ENCODE results near the gene ERP27.

Gene ERP27

DNA sequence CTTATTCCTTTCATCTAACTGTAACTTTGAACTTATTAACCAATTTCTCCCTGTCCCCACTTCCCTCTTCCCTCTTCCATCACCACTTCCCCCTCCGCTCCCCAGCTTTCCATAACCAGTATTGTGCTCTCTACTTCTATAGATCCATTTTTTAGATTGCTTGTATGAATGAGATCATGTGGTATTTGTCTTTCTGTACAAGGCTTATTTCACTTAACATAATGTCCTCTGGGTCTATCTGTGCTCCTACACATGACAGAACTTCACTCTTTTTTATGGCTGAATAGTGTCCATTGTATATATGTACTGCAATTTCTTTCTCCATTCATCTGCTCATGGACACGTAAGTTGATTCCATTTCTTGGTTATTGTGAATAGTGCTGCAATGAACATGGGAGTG, 14.4 kb downstream of the ERP27 start:
- no peak overlapping the region for H3K4me3 ChIP-seq (ENCODE audit: low read depth, low read length)
- no peak overlapping the region for H3K27ac ChIP-seq (ENCODE audit: extremely low read depth, low read depth, low read length)
- no peaks in the 10 kb centered on the region for H3K36me3 ChIP-seq (ENCODE audit: control insufficient read depth in 2 of 2, insufficient read depth in 1 of 2, low read length in 2 of 2)
- H3K9me3 ChIP-seq (ENCODE audit: control insufficient read depth, insufficient read depth, low read depth, low read length), result no peaks in the 10 kb centered on the region
- no peaks in the 10 kb centered on the region for H3K4me1 ChIP-seq (ENCODE audit: control insufficient read depth, insufficient read depth, low read length)
- no peak for TF ChIP-seq ZNF596 (tag by site-specific recombination; IDR thresholded peaks at IDR 0.05)
- TF ChIP-seq ZNF777 (tag by site-specific recombination; IDR thresholded peaks at IDR 0.05; ENCODE audit: borderline replicate concordance), result no peak
- TF ChIP-seq, protein P1, sequence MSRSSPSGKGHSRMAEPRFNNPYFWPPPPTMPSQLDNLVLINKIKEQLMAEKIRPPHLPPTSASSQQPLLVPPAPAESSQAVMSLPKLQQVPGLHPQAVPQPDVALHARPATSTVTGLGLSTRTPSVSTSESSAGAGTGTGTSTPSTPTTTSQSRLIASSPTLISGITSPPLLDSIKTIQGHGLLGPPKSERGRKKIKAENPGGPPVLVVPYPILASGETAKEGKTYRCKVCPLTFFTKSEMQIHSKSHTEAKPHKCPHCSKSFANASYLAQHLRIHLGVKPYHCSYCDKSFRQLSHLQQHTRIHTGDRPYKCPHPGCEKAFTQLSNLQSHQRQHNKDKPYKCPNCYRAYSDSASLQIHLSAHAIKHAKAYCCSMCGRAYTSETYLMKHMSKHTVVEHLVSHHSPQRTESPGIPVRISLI (tag by site-specific recombination; IDR thresholded peaks at IDR 0.05), result no peak
- TF ChIP-seq, protein P2, sequence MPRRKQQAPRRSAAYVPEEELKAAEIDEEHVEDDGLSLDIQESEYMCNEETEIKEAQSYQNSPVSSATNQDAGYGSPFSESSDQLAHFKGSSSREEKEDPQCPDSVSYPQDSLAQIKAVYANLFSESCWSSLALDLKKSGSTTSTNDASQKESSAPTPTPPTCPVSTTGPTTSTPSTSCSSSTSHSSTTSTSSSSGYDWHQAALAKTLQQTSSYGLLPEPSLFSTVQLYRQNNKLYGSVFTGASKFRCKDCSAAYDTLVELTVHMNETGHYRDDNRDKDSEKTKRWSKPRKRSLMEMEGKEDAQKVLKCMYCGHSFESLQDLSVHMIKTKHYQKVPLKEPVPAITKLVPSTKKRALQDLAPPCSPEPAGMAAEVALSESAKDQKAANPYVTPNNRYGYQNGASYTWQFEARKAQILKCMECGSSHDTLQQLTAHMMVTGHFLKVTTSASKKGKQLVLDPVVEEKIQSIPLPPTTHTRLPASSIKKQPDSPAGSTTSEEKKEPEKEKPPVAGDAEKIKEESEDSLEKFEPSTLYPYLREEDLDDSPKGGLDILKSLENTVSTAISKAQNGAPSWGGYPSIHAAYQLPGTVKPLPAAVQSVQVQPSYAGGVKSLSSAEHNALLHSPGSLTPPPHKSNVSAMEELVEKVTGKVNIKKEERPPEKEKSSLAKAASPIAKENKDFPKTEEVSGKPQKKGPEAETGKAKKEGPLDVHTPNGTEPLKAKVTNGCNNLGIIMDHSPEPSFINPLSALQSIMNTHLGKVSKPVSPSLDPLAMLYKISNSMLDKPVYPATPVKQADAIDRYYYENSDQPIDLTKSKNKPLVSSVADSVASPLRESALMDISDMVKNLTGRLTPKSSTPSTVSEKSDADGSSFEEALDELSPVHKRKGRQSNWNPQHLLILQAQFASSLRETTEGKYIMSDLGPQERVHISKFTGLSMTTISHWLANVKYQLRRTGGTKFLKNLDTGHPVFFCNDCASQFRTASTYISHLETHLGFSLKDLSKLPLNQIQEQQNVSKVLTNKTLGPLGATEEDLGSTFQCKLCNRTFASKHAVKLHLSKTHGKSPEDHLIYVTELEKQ (tag by site-specific recombination; IDR thresholded peaks at IDR 0.05; ENCODE audit: borderline replicate concordance), result no peak
- no peak for TF ChIP-seq ZNF473 (tag by site-specific recombination; IDR thresholded peaks at IDR 0.05)
- TF ChIP-seq SP2 (tag by site-specific recombination; IDR thresholded peaks at IDR 0.05), result no peak
- TF ChIP-seq ZNF629 (tag by site-specific recombination; IDR thresholded peaks at IDR 0.05), result no peak
- TF ChIP-seq, protein P3, sequence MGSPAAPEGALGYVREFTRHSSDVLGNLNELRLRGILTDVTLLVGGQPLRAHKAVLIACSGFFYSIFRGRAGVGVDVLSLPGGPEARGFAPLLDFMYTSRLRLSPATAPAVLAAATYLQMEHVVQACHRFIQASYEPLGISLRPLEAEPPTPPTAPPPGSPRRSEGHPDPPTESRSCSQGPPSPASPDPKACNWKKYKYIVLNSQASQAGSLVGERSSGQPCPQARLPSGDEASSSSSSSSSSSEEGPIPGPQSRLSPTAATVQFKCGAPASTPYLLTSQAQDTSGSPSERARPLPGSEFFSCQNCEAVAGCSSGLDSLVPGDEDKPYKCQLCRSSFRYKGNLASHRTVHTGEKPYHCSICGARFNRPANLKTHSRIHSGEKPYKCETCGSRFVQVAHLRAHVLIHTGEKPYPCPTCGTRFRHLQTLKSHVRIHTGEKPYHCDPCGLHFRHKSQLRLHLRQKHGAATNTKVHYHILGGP (tag by site-specific recombination; IDR thresholded peaks at IDR 0.05), result no peak
- no peak for TF ChIP-seq ZSCAN23 (tag by site-specific recombination; IDR thresholded peaks at IDR 0.05)
- TF ChIP-seq ZXDB (tag by site-specific recombination; IDR thresholded peaks at IDR 0.05), result no peak
- no peak for TF ChIP-seq ZNF211 (tag by site-specific recombination; IDR thresholded peaks at IDR 0.05; ENCODE audit: low read depth)
- TF ChIP-seq, protein P4, sequence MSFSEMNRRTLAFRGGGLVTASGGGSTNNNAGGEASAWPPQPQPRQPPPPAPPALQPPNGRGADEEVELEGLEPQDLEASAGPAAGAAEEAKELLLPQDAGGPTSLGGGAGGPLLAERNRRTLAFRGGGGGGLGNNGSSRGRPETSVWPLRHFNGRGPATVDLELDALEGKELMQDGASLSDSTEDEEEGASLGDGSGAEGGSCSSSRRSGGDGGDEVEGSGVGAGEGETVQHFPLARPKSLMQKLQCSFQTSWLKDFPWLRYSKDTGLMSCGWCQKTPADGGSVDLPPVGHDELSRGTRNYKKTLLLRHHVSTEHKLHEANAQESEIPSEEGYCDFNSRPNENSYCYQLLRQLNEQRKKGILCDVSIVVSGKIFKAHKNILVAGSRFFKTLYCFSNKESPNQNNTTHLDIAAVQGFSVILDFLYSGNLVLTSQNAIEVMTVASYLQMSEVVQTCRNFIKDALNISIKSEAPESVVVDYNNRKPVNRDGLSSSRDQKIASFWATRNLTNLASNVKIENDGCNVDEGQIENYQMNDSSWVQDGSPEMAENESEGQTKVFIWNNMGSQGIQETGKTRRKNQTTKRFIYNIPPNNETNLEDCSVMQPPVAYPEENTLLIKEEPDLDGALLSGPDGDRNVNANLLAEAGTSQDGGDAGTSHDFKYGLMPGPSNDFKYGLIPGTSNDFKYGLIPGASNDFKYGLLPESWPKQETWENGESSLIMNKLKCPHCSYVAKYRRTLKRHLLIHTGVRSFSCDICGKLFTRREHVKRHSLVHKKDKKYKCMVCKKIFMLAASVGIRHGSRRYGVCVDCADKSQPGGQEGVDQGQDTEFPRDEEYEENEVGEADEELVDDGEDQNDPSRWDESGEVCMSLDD (tag by site-specific recombination; IDR thresholded peaks at IDR 0.05), result no peak
- no peak for TF ChIP-seq ZNF623 (tag by site-specific recombination; IDR thresholded peaks at IDR 0.05)
- TF ChIP-seq HOXD13 (CRISPR knock-in tag; IDR thresholded peaks at IDR 0.05; ENCODE audit: borderline replicate concordance), result no peak
- no peak for TF ChIP-seq ZNF274 (IDR thresholded peaks at IDR 0.05; ENCODE audit: low read length)
- no peak for TF ChIP-seq ZNF274 (tag by site-specific recombination; IDR thresholded peaks at IDR 0.05; ENCODE audit: borderline replicate concordance)
- no peak for TF ChIP-seq ZNF169 (tag by site-specific recombination; IDR thresholded peaks at IDR 0.05)
- POLR2A ChIA-PET, result no interaction called here
- CTCF ChIA-PET, result no interaction called here

DNA sequence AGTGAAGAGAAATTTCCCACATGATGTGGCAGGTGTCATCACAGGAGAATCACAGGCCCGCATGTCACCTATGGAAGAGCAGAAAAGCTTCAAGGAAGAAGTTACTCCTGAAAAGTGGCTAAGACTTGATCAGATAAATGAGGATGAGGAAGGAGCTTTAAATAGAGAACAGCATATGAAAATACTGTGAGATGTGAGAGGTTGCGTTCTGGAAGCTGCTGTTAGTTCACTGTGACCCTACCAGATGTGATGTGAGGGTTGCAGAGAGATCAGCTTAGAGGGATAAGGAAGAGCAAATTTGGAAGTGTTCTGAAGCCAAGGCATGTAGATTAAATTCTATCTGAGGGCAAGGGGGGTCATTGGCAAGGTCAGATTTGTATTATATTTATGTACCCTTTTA, 17.1 kb downstream of the ERP27 start:
- no peaks in the 10 kb centered on the region for H3K36me3 ChIP-seq (ENCODE audit: control insufficient read depth in 2 of 2, insufficient read depth in 1 of 2, low read length in 2 of 2)
- H3K9me3 ChIP-seq (ENCODE audit: control insufficient read depth, insufficient read depth, low read depth, low read length), result no peaks in the 10 kb centered on the region
- H3K4me3 ChIP-seq (ENCODE audit: low read depth, low read length), result no peak overlapping the region
- TF ChIP-seq, protein P5, sequence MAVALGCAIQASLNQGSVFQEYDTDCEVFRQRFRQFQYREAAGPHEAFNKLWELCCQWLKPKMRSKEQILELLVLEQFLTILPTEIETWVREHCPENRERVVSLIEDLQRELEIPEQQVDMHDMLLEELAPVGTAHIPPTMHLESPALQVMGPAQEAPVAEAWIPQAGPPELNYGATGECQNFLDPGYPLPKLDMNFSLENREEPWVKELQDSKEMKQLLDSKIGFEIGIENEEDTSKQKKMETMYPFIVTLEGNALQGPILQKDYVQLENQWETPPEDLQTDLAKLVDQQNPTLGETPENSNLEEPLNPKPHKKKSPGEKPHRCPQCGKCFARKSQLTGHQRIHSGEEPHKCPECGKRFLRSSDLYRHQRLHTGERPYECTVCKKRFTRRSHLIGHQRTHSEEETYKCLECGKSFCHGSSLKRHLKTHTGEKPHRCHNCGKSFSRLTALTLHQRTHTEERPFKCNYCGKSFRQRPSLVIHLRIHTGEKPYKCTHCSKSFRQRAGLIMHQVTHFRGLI (tag by site-specific recombination; IDR thresholded peaks at IDR 0.05), result no peak
- no peak for TF ChIP-seq TRIM28 (IDR thresholded peaks at IDR 0.05; ENCODE audit: borderline replicate concordance, low read length)
- TF ChIP-seq, protein P6, sequence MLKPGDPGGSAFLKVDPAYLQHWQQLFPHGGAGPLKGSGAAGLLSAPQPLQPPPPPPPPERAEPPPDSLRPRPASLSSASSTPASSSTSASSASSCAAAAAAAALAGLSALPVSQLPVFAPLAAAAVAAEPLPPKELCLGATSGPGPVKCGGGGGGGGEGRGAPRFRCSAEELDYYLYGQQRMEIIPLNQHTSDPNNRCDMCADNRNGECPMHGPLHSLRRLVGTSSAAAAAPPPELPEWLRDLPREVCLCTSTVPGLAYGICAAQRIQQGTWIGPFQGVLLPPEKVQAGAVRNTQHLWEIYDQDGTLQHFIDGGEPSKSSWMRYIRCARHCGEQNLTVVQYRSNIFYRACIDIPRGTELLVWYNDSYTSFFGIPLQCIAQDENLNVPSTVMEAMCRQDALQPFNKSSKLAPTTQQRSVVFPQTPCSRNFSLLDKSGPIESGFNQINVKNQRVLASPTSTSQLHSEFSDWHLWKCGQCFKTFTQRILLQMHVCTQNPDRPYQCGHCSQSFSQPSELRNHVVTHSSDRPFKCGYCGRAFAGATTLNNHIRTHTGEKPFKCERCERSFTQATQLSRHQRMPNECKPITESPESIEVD (tag by site-specific recombination; IDR thresholded peaks at IDR 0.05), result no peak
- ChIA-PET POLR2A (no interaction called here), CTCF (interaction anchor here (0.6 kb wide), 1 partner anchor 756 kb away, joined by 3 read pairs; no protein-coding TSS in a partner anchor)
- no peak overlapping the region for H3K27ac ChIP-seq (ENCODE audit: extremely low read depth, low read depth, low read length)
- no peaks in the 10 kb centered on the region for H3K4me1 ChIP-seq (ENCODE audit: control insufficient read depth, insufficient read depth, low read length)

All from HEK293 (cell line).